G401.6 (cell line): ENCODE data around the gene UBALD2.
"Not testable (repeated sequence)": the region's sequence is repeated elsewhere in the genome, so short reads cannot be mapped to it uniquely, and the experiment has no call there.

Source experiments
- FAIRE-seq: peaks from 2 replicates; lab custom pipeline; 2012; peaks lifted over from hg19 to GRCh38; lab: Jason Lieb, UNC

UBALD2 gene

DNA sequence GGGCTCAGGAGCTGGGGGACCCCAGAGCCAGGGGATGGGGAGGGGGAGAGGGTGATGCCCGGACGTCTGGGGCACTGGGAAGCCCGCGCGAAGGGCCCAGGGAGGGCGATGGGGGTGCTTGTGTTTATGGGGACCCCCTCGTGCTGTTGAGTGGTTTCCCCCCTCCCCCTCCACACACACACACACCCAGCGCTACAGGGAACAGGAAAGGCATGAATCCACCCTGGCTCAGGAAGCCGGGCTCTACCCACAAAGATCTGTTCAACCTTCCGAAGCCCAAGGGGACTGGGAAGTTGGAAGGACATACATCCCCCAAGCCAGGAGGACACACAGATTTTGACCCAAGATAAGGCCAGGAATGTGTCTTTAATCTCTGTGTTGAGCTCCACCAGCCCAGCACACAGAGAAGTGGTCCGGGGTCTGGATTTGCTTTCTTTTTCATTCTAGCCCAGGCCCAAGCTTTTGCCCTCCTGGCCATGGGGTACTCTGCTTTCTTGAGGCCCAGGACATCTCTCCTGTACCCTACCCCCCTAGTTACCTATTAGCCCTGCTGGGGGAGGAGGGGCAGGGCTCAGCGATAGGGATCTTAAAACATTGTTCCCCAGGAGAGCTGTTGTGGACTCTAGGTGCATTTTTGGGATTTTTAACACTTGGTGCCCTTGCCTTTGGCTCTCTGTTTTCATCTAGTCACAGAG lies 1.2 kb downstream of the UBALD2 start:
- no peak for FAIRE-seq

DNA sequence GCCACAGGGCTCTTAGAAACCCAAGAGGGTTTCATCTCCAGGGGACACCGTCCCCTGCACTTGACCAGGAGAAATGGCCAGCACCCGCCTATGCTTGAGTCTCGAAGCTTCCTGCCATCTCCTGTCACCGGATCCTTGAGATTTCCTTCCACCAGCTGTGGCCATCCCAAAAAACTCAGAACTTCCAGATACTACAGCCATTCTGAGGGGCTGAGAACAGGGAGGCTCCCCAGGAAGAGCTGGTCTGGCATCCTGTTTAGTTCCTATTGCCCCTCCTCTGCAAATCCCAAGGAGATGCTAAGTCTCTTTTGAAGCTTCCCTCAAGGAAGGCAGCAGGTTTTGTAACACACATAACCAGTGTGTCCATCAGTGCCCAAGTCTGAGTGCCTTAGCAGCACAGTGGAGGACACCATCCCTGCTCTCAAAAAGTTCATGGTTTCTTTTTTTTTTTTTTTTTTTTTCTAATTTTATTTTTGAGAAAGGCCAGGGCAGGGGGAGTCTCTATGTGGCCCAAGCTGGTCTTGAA lies 2.0 kb downstream of the UBALD2 start:
- no peak for FAIRE-seq

- not testable (repeated sequence) for FAIRE-seq
Measured at GRCh38 chr17:76267581-76268001, 2.4 kb downstream of the UBALD2 start.

- no peak for FAIRE-seq
Measured at GRCh38 chr17:76268015-76268749, 3.0 kb downstream of the UBALD2 start.

DNA sequence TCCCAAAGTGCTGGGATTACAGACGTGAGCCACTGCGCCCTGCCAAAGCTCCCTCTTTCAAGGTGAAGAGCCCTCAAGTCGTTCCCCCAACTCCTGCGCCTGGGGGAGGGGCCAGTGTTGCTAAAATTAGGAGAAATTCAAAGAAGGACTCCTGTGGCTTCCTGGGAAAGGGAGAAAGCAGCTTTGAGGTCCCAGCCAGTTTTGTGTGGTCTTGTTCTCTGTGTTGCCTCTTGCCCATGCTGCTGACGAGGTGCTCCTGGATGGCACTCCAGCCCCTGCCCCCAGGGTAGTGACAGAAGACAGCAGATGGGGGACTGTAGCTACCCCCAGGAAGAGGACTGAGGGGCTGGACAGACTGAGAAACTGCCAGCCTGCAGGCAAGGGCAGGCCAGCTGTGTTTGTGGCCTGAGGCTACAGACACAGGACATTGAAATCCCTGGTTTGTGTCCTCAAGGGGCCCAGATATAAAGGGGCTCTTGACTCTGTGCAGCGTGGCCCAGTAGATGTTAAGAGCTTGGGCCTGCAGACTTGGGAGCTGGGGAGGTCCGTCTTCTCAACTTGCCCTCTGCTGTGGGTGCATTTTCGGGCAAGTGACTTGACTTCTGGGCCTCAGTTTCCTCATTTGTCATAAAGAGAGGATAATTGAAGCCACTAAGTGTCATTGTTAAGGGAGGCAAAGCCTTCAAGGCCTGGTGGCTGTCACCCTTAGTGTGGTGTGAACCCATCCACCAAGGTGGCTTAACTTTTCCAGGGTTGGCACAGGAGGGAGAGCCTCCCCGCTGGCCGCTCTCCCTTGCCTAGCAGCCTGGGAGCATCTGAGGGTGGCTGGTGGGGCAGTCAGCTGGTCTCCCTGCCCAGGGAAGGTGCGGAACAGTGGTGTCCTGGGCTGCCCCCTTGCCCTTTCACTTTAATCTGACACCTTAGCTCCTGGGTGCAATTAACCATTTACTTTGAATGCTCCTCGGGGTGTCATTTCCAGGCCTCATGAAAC lies 4.1 kb downstream of the UBALD2 start:
- FAIRE-seq = no peak

DNA sequence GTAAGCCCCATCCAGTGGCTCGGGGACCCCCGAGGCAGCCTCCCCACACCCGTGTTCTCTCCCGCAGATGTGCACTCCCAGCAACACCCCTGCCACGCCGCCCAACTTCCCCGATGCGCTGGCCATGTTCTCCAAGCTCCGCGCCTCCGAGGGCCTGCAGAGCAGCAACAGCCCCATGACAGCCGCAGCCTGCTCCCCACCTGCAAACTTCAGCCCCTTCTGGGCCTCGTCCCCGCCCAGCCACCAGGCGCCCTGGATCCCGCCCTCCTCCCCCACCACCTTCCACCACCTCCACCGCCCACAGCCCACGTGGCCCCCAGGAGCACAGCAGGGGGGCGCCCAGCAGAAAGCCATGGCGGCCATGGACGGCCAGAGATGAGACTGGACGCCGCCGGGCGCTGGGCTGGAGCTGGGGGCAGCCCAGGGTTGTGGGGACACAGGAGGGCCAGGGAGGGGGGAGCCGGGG lies 5.0 kb downstream of the UBALD2 start:
- FAIRE-seq = no peak

- no peak for FAIRE-seq
Measured at GRCh38 chr17:76270770-76271668, 5.9 kb downstream of the UBALD2 start.

DNA sequence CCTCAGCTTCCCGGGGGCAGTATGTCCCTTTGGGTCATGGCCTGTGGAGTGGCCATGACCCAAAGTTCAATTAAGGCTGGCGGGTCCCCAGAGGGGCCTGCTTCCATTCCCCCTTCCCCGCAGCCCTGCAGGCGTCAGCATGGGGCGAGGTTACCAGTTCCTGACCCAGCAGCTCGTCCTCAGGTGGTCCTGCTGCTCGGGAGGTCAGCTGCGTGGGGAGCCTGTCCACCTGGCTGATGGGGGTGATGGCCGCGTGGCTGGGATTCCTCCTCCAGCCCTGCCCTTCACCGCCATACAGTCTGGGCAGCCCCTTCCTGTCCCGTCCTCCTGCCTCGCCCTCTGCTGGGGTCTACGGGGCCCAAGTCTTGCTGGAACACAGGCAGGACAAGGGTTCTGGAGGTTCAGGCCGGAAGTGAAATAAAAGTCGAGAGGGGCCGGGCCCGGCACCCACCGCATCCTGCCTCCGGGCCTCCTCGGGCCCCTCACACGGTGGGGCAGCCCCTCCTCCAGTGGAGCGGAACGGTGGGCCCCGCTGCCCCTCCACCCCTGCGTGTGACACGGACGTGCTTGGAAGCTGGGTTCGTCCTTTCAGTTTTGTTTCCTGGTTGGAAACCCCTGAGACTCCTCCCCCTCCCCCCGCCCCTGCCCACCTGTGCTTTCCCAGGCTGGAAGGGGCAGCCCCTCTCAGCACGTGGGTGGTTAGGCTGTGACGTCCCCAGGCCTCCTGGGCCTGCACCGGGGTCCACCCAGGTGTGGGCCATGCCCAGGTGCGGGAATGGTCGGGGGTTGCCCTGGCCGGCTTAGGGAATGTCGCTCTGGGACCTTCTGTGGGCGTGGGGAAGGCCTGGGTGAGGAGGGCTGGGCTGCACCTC lies 6.8 kb downstream of the UBALD2 start:
- no peak for FAIRE-seq

DNA sequence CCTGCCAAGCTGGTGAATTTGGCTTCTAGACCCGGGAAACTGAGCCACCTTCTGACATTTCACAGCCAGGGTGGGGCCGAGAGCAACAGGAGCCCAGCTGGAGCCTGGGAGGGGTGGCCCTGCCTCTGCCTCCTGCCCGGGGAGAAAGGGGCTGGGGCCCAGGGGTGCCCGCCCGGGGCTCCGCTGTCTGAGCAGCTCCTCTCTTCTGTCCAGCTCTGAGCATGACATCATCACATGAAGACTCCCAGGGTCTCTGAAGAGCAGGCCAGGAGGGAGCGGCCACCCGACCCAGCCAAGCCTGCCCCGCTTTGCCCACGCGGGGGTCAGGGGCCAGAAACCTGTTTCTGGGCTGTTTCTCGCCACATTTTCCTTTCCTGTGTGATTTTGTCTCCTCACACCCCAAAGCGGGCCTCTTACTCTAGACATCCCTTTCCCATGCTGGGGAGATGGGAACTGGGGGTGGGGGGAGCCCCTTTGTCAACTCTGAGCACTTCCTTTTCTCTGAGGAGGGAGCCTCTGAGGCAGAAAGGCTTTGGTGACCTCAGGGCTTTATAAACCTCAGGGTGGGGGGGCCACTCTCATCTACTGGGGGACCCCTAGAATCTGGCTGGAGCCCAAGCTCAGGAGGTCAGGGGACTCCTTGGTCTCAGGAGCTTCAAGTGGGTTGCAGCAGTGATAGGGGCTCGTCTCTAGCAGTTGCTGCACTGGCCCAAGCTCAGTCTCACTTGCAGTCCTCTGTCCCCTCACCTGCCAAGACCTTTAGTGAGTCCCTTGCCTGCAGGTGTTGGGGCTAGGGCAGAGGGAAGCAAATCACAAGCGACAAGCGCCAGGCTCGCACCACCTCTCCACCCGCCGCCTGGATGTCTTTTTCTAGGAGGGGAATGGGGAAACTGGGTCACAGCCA lies 7.6 kb downstream of the UBALD2 start:
- no peak for FAIRE-seq

- no peak for FAIRE-seq
Measured at GRCh38 chr17:76273445-76274111, 8.4 kb downstream of the UBALD2 start.

DNA sequence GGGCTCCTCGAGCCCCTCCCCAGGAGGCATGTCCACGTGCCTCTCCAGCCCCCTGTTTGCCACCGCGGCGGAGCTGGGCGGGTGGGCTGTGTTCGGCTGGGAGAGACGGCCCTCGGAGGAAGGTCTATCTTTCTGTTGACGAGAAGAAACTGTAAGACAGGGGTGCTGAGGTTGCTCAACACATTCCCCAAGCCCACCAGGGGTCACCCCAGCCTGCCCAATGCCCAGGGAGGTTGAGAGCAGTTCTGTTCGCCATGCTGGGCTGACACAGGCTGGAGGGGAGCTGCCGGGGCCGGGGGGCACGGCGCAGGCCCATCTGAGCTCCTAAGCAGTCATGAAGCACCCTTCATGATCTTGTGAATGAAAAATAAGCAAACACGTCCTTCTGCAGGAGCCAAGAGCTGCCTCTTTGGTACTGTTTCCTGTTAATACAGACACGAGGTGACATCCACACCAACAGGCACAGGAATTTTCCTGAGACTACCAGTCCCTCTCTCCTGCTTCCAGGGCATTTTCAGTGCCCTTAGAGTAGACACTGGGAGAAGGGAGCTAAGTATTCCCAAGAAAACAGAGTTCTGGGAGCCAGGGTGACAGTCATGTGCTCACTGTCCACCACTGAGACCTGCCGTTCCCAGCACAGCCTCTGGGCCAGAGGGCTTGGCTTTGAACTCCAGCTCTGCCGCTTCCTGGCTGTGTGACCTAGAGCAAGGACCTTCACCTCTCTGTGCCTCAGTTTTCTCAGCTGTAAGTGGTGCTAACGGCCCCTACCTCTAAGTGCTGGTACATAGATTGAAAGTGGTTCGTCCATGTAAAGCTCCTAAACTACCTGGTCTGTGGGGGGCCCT lies 9.2 kb downstream of the UBALD2 start:
- FAIRE-seq = no peak

DNA sequence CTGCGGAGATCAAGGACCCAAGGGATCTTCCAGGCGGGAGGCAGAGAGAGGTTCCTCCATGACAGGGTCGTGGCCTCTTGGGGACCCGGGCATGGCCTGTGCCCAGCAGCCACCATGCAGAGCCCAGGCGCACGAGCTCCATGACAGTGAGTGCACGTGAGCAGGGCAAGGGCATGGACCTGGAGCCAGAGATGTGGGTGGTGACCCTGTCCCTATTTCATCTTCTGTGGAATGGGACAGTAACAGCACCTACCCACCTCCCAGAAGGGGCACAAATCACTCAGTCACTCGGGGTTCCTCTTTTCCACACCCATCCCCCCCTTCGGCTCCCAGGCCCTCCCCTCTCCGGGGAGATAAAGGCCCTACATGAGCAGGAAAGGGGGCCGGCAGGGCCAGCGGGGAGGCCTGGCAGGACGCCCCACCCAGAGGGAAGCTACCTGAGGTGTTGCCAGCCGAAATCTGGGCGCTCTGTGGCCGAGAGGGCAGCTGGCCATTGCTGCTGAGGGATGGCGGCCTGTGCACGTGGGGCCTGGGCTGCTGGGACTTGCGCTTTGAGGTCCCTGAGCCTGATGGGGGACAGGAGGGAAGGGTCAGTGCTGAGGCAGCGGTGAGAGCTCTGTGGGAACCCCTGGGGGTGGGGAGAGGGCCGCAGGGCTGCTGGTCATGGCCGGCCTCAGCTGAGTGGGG lies 10.4 kb downstream of the UBALD2 start:
- no peak for FAIRE-seq

GRCh38 chr17:76276069-76276431 lies 10.9 kb downstream of the UBALD2 start:
- FAIRE-seq = no peak

DNA sequence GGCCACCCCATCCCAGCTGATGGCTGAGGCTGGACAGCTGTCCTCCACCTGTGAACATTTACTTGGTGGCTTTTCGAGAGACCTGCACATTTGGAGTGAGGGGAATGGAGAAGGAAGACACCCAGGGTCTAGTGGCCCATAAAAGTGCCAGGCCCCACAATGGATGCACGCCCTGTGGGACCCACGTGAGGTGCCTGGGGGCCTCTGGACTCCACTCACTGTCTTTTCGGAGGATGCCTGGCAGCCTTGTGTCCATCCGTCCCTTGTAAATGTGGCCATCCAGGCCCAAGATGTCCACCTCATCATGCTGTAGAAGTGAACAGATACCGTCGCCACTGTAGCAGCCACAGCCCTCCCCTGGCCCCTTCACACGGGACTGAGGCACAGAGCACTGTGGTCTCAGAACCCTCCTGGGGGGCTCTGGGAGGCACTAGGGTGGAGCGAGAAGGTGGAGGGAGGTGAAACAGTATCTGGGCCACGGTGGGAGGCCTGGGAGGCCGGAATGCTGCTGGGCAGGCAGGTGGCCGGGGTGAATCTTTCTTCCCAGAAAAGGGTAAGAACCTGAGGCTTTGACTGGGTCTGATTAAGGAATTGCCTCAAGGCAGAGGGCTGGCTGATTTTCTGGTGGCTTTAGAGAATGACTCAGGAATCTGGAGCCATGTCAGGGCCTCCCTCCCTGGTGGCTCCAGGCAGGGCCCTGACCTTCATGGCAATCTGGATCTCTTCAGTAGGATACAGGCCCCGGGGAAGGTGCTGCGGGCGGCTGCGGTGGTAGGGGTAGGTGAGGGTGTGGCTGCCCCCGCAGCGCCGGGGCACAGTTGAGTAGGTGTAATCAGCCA lies 11.5 kb downstream of the UBALD2 start:
- no peak for FAIRE-seq

- FAIRE-seq = no peak
Measured at GRCh38 chr17:76277300-76278267, 12.4 kb downstream of the UBALD2 start.
